RWPE2 (cell line): ENCODE data around the gene NAGA.
A peak's percentile ranks its signal among the peaks of the same experiment; 100 is the strongest.
"Not testable (repeated sequence)": the region's sequence is repeated elsewhere in the genome, so short reads cannot be mapped to it uniquely, and the experiment has no call there.

Experiments
- ATAC-seq: fragments of 200-7000 bp; cut with Tn5 transposase; 3 replicates; pipeline ENCODE4 v1.9.1; 2021; ENCODE audit warnings: low read depth
- DNase-seq: peaks from one replicate; pipeline ENCODE4 v3.0.0-alpha.2; 2020; ENCODE audit warnings: low spot score
- H3K27ac ChIP-seq: fragments of 450-650 bp; 2 replicates; pipeline ENCODE4 v1.5.1; 2017; ENCODE audit warnings: mild to moderate bottlenecking; ENCODE audit not compliant: poor library complexity, severe bottlenecking
- H3K27me3 ChIP-seq: fragments of 250-450 bp; sonication (Bioruptor Pico); 2 replicates; pipeline ENCODE4 v1.5.1; 2021; ENCODE audit warnings: mild to moderate bottlenecking, moderate library complexity; ENCODE audit not compliant: insufficient read depth, poor library complexity, severe bottlenecking
- H3K36me3 ChIP-seq: fragments of 250-450 bp; sonication (Bioruptor Pico); 2 replicates; pipeline ENCODE4 v1.5.1; 2020; ENCODE audit warnings: low read depth, mild to moderate bottlenecking, moderate library complexity
- H3K4me1 ChIP-seq: fragments of 250-450 bp; sonication (Bioruptor Pico); 2 replicates; pipeline ENCODE4 v1.5.1; 2021; ENCODE audit warnings: mild to moderate bottlenecking, moderate library complexity; ENCODE audit not compliant: insufficient read depth, poor library complexity, severe bottlenecking
- H3K4me3 ChIP-seq: fragments of 250-450 bp; sonication (Bioruptor Pico); 2 replicates; pipeline ENCODE4 v1.5.1; 2021; ENCODE audit warnings: mild to moderate bottlenecking, moderate library complexity; ENCODE audit not compliant: severe bottlenecking
- H3K9me3 ChIP-seq: fragments of 250-450 bp; sonication (Bioruptor Pico); 2 replicates; pipeline ENCODE4 v1.5.1; 2021; ENCODE audit warnings: mild to moderate bottlenecking, moderate library complexity; ENCODE audit not compliant: severe bottlenecking
- CTCF ChIP-seq: fragments of 450-650 bp; IDR thresholded peaks from one replicate; pipeline ENCODE4 v1.5.1; 2017; ENCODE audit warnings: mild to moderate bottlenecking, moderate library complexity; ENCODE audit not compliant: poor library complexity, severe bottlenecking

The NAGA gene

GRCh38 chr22:42074846-42075676 is 4.4 kb upstream of the NAGA start:
- ATAC-seq (no peak), DNase-seq (no peak)
- H3K27me3 ChIP-seq, result no peaks in the 10 kb centered on the region
- H3K4me3 ChIP-seq, result peak overlapping the region; percentile 36
- H3K9me3 ChIP-seq, result no peaks in the 10 kb centered on the region
- no peak overlapping the region for H3K27ac ChIP-seq
- H3K4me1 ChIP-seq, result peaks cover 5% of the 10 kb centered on the region
- no peak for TF ChIP-seq CTCF
- H3K36me3 ChIP-seq, result no peaks in the 10 kb centered on the region

- Histone ChIP-seq H3K27ac (peak within 1 kb of the TSS; percentile 9), H3K4me3 (peak within 1 kb of the TSS; percentile 36), H3K36me3 (no peaks in the 10 kb centered on the region), H3K27me3 (no peaks in the 10 kb centered on the region), H3K9me3 (no peaks in the 10 kb centered on the region), H3K4me1 (peaks cover 5% of the 10 kb centered on the region)
- DNase-seq (no peak), ATAC-seq (no peak)
- peak; percentile 33 for TF ChIP-seq CTCF
These were observed 3.7 kb upstream of the NAGA start, which contains the start of gene PHETA2 for GRCh38 chr22:42074132-42074811. PHETA2 (plus strand) TSS chr22:42074248; CDS start chr22:42077294, 3,046 bp downstream.

GRCh38 chr22:42073621-42074041 is 3.0 kb upstream of the NAGA start:
- ATAC-seq, result no peak
- no peak for DNase-seq
- TF ChIP-seq CTCF, result no peak
- peak overlapping the region; percentile 9 for H3K27ac ChIP-seq
- no peaks in the 10 kb centered on the region for H3K36me3 ChIP-seq
- no peaks in the 10 kb centered on the region for H3K27me3 ChIP-seq
- H3K4me3 ChIP-seq, result peak overlapping the region; percentile 36
- no peaks in the 10 kb centered on the region for H3K9me3 ChIP-seq
- H3K4me1 ChIP-seq, result peaks cover 5% of the 10 kb centered on the region

- no peak overlapping the region for H3K27ac ChIP-seq
- no peaks in the 10 kb centered on the region; the same call in 1 of the 2 replicates for H3K36me3 ChIP-seq
- no peak overlapping the region for H3K4me3 ChIP-seq
- ATAC-seq (no peak), DNase-seq (no peak)
- no peak for TF ChIP-seq CTCF
- no peaks in the 10 kb centered on the region for H3K9me3 ChIP-seq
- H3K27me3 ChIP-seq, result no peaks in the 10 kb centered on the region
- peaks cover 5% of the 10 kb centered on the region for H3K4me1 ChIP-seq
These were observed 2.2 kb upstream of the NAGA start for GRCh38 chr22:42072606-42073330.

- H3K27ac ChIP-seq, result peak overlapping the region; percentile 39
- not testable (repeated sequence) for H3K36me3 ChIP-seq, H3K9me3 ChIP-seq, ATAC-seq, H3K27me3 ChIP-seq, H3K4me1 ChIP-seq, DNase-seq
- H3K4me3 ChIP-seq, result peak overlapping the region; percentile 57
These were observed 896 bp upstream of the NAGA start for GRCh38 chr22:42071508-42071907.
